ENCODE results near the gene SAMD10. TPM values are rescaled to one million over a fixed set of nuclear protein-coding genes. Genes with fewer than 3 reads are reported as not detected.
A peak's percentile ranks its signal among the peaks of the same experiment; 100 is the strongest.

SAMD10 gene
- total and polyA plus RNA-seq, 2 of the 8 experiments (the other 6 are each of a cell fraction or from before 2014, with no cell fraction given): 3.0 to 5.2 TPM

DNA sequence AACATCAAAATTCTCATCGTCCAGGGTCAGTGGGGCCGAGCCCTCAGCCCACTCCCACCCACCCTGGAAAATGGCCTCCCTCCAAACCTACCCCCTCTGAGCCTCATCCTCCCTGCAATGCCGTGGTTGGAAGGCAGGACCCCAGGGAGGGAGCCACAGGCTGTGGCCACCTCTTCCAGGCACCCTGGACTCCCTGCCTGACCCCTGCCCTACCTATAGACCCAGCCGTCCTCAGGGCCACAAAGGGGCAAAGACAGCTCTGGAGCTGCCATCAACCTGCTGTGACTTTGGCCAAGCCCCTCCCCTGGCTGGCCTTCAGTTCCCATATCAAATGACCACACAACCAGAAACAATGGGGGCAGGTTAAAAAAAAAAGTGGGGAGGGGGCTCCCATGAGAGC lies 21.0 kb downstream of the SAMD10 start:
- Histone ChIP-seq H3K4me3 (ENCODE audit: extremely low read depth in 1 of 4, insufficient read depth in 2 of 4, low read depth in 3 of 4, low read length in 4 of 4) (no peak overlapping the region), H3K9me3 (ENCODE audit: insufficient read depth in 2 of 2, low read depth in 1 of 2, low read length in 1 of 2) (peaks cover 3 to 12% of the 10 kb centered on the region in 2 experiments; a peak in 3 of 4 replicates), H3K4me1 (replicated peaks in 1 of 4; ENCODE audit: control insufficient read depth in 3 of 4, insufficient read depth in 4 of 4, low read length in 3 of 4) (peaks cover 0 to 19% (median 12%) of the 10 kb centered on the region in 4 experiments; a peak in 6 of 7 replicates), H3K4ac (replicated peaks; ENCODE audit: insufficient read length, low read depth, low read length) (peak overlapping the region; percentile 78), H3K23me2 (ENCODE audit: low read depth, low read length) (peaks cover 8% of the 10 kb centered on the region; the same call in 1 of the 2 replicates), H2AK5ac (ENCODE audit: low read depth, low read length) (peak overlapping the region; percentile 53; the same call in 1 of the 2 replicates), H2BK15ac (ENCODE audit: low read length) (peak overlapping the region; percentile 46; the same call in 1 of the 2 replicates), H3K4me2 (ENCODE audit: insufficient read depth in 1 of 2, low read depth in 2 of 2, low read length in 2 of 2) (peak overlapping the region; percentile 33 to 61), H2AFZ (ENCODE audit: low read length) (no peak overlapping the region), H3K79me1 (ENCODE audit: low read depth, low read length) (peaks cover 13% of the 10 kb centered on the region), H4K8ac (ENCODE audit: extremely low read depth, insufficient read depth, low read length) (no peak overlapping the region), H3K9ac (replicated peaks in 1 of 4; ENCODE audit: extremely low read depth in 1 of 4, low read depth in 3 of 4, low read length in 3 of 4) (no peak overlapping the region), H3K27me3 (replicated peaks in 1 of 4; ENCODE audit: control insufficient read depth in 3 of 4, extremely low read depth in 1 of 4, insufficient read depth in 3 of 4, low read length in 3 of 4) (no peaks in the 10 kb centered on the region), H3K23ac (ENCODE audit: insufficient read length) (no peak overlapping the region), H2BK5ac (ENCODE audit: low read depth, low read length) (peak overlapping the region; percentile 58), H2BK20ac (ENCODE audit: low read length) (no peak overlapping the region; the same call in 1 of the 2 replicates), H3K79me2 (ENCODE audit: control insufficient read depth in 1 of 2, insufficient read depth in 2 of 2, low read length in 2 of 2) (peaks cover 12 to 23% of the 10 kb centered on the region in 2 experiments; a peak in 3 of 4 replicates), H4K91ac (replicated peaks; ENCODE audit: insufficient read length, low read length) (no peak overlapping the region), H3K18ac (ENCODE audit: extremely low read depth, low read length) (no peak overlapping the region), H3K36me3 (ENCODE audit: control insufficient read depth in 2 of 4, insufficient read depth in 4 of 4, low read length in 3 of 4) (peaks cover 9 to 31% (median 22%) of the 10 kb centered on the region in 4 experiments; a peak in 6 of 8 replicates), H3K14ac (ENCODE audit: insufficient read length) (no peak overlapping the region), H3K27ac (ENCODE audit: low read depth, low read length) (no peak overlapping the region), H2BK120ac (replicated peaks; ENCODE audit: low read depth, low read length) (no peak overlapping the region), H4K5ac (ENCODE audit: insufficient read length, low read depth, low read length) (peak overlapping the region; percentile 70), H2BK12ac (ENCODE audit: low read depth, low read length) (peak overlapping the region; percentile 63; the same call in 1 of the 2 replicates), H3K56ac (replicated peaks; ENCODE audit: insufficient read length, low read depth, low read length) (no peak overlapping the region), H4K20me1 (replicated peaks in 1 of 2; ENCODE audit: control insufficient read depth in 1 of 2, insufficient read depth in 2 of 2, low read length in 2 of 2) (peaks cover 10 to 15% of the 10 kb centered on the region in 2 experiments)
- 60% methylated on average over 3 of the region's 4 CpGs; no CpG with 5 or more reads in 1 of the 2 experiments for WGBS, 2 experiments (ENCODE audit: extremely low coverage in 1 of 2, insufficient coverage in 1 of 2, insufficient read length in 1 of 2, insufficient replicate concordance in 2 of 2, low coverage in 1 of 2, low lambda C conversion rate in 2 of 2, missing lambda C conversion rate in 1 of 2)
- CTCF ChIA-PET (ENCODE audit: partially characterized antibody): interaction anchor here (0.8 to 1.2 kb wide), 3 partner anchors 16 to 49 kb away, joined by 4 to 6 read pairs (median 4); partner anchors contain the start of gene PRPF6
- no peak for FAIRE-seq
- POLR2A ChIA-PET (ENCODE audit: partially characterized antibody): interaction anchor here (0.6 to 2.0 kb wide), 4 partner anchors 10 to 22 kb away, joined by 3 to 11 read pairs (median 4); partner anchors contain the start of gene PRPF6
- no peak for DNase-seq (ENCODE audit: low read depth in 1 of 2, low spot score in 2 of 2)
- TF ChIP-seq CBX5 (IDR thresholded peaks at IDR 0.05; ENCODE audit: low read depth, low read length): no peak

Data from H1 (cell line).